Activated naive CD8-positive, alpha-beta T cell treated with anti-CD3 and anti-CD28 coated beads for 36 hours (primary cell): ENCODE measurements around the gene AP5B1. TPM values are rescaled to one million over a fixed set of nuclear protein-coding genes. Genes with fewer than 3 reads are reported as not detected.
"Not testable (repeated sequence)": the region's sequence is repeated elsewhere in the genome, so short reads cannot be mapped to it uniquely, and the experiment has no call there.

ENCODE experiments used
- DNase-seq: peaks from one replicate; pipeline ENCODE4 v3.0.0; 2021
- H3K27ac Mint-ChIP-seq: one replicate; pipeline ENCODE4 v1.8.0; 2022; ENCODE audit warnings: mild to moderate bottlenecking, moderate library complexity, mixed read lengths
- H3K27me3 Mint-ChIP-seq: one replicate; pipeline ENCODE4 v1.8.0; 2022; ENCODE audit warnings: mild to moderate bottlenecking, mixed read lengths
- H3K36me3 Mint-ChIP-seq: one replicate; pipeline ENCODE4 v1.8.0; 2021; ENCODE audit warnings: mild to moderate bottlenecking, mixed read lengths
- H3K4me1 Mint-ChIP-seq: one replicate; pipeline ENCODE4 v1.8.0; 2021; ENCODE audit warnings: mixed read lengths
- H3K4me3 Mint-ChIP-seq: one replicate; pipeline ENCODE4 v1.8.0; 2022; ENCODE audit warnings: mild to moderate bottlenecking, moderate library complexity, mixed read lengths
- H3K9me3 Mint-ChIP-seq: one replicate; pipeline ENCODE4 v1.8.0; 2022; ENCODE audit warnings: mixed read lengths
- total RNA-seq, 2 experiments: library from RNA; stranded (reverse); gene quantifications; one replicate each; pipeline ENCODE4 v1.2.3, GENCODE V29; 2021

The AP5B1 gene
- total RNA-seq, 2 experiments from 2014 or later: 20.4 to 20.6 TPM

GRCh38 chr11:65767806-65768205 is 13.0 kb downstream of the AP5B1 start:
- DNase-seq, H3K36me3 Mint-ChIP-seq, H3K4me1 Mint-ChIP-seq, H3K27ac Mint-ChIP-seq, H3K4me3 Mint-ChIP-seq, H3K9me3 Mint-ChIP-seq, H3K27me3 Mint-ChIP-seq: not testable (repeated sequence)

GRCh38 chr11:65767406-65767805 is 13.4 kb downstream of the AP5B1 start:
- no peak overlapping the region for H3K27ac Mint-ChIP-seq
- peaks cover 4% of the 10 kb centered on the region for H3K4me1 Mint-ChIP-seq
- DNase-seq: no peak
- no peak overlapping the region for H3K4me3 Mint-ChIP-seq
- no peaks in the 10 kb centered on the region for H3K36me3 Mint-ChIP-seq
- H3K27me3 Mint-ChIP-seq: no peaks in the 10 kb centered on the region
- no peaks in the 10 kb centered on the region for H3K9me3 Mint-ChIP-seq

- peaks cover under 1% of the 10 kb centered on the region for H3K27me3 Mint-ChIP-seq
- no peaks in the 10 kb centered on the region for H3K36me3 Mint-ChIP-seq
- no peak overlapping the region for H3K4me3 Mint-ChIP-seq
- no peaks in the 10 kb centered on the region for H3K9me3 Mint-ChIP-seq
- DNase-seq: no peak
- H3K27ac Mint-ChIP-seq: no peak overlapping the region
- H3K4me1 Mint-ChIP-seq: peaks cover 4% of the 10 kb centered on the region
Measured at GRCh38 chr11:65766535-65766934, 14.2 kb downstream of the AP5B1 start.

- no peak overlapping the region for H3K4me3 Mint-ChIP-seq
- no peaks in the 10 kb centered on the region for H3K4me1 Mint-ChIP-seq
- H3K9me3 Mint-ChIP-seq: no peaks in the 10 kb centered on the region
- H3K27ac Mint-ChIP-seq: no peak overlapping the region
- peaks cover 16% of the 10 kb centered on the region for H3K27me3 Mint-ChIP-seq
- DNase-seq: no peak
- H3K36me3 Mint-ChIP-seq: no peaks in the 10 kb centered on the region
Measured at GRCh38 chr11:65764434-65764833, 16.3 kb downstream of the AP5B1 start.

- not testable (repeated sequence) for DNase-seq, H3K36me3 Mint-ChIP-seq, H3K9me3 Mint-ChIP-seq, H3K4me1 Mint-ChIP-seq, H3K4me3 Mint-ChIP-seq, H3K27ac Mint-ChIP-seq
- peaks cover 27% of the 10 kb centered on the region for H3K27me3 Mint-ChIP-seq
Measured at GRCh38 chr11:65762816-65763215, 18.0 kb downstream of the AP5B1 start.

GRCh38 chr11:65762169-65762568 is 18.6 kb downstream of the AP5B1 start:
- not testable (repeated sequence) for H3K27ac Mint-ChIP-seq

GRCh38 chr11:65745049-65745448 is 35.7 kb downstream of the AP5B1 start:
- Mint-ChIP-seq H3K27ac (no peak overlapping the region), H3K9me3 (no peaks in the 10 kb centered on the region), H3K4me3 (no peak overlapping the region), H3K27me3 (peaks cover 13% of the 10 kb centered on the region), H3K36me3 (no peaks in the 10 kb centered on the region), H3K4me1 (no peaks in the 10 kb centered on the region)
- DNase-seq: no peak

More at GRCh38 chr11:65762169-65762568, 18.6 kb downstream of the AP5B1 start:
- H3K4me3 Mint-ChIP-seq, H3K4me1 Mint-ChIP-seq, H3K9me3 Mint-ChIP-seq, DNase-seq, H3K36me3 Mint-ChIP-seq: not testable (repeated sequence)
- peaks cover 33% of the 10 kb centered on the region for H3K27me3 Mint-ChIP-seq

GRCh38 chr11:65744699-65745042 is 36.1 kb downstream of the AP5B1 start:
- no peak overlapping the region for H3K4me3 Mint-ChIP-seq
- peaks cover 13% of the 10 kb centered on the region for H3K27me3 Mint-ChIP-seq
- H3K36me3 Mint-ChIP-seq: no peaks in the 10 kb centered on the region

GRCh38 chr11:65744026-65744698 is 36.6 kb downstream of the AP5B1 start:
- no peak overlapping the region for H3K4me3 Mint-ChIP-seq

More at GRCh38 chr11:65744699-65745042, 36.1 kb downstream of the AP5B1 start:
- no peaks in the 10 kb centered on the region for H3K9me3 Mint-ChIP-seq
- H3K4me1 Mint-ChIP-seq: no peaks in the 10 kb centered on the region
- H3K27ac Mint-ChIP-seq: no peak overlapping the region
- no peak for DNase-seq

GRCh38 chr11:65743681-65744025 is 37.1 kb downstream of the AP5B1 start:
- Mint-ChIP-seq H3K9me3 (no peaks in the 10 kb centered on the region), H3K36me3 (no peaks in the 10 kb centered on the region), H3K27me3 (peaks cover 9% of the 10 kb centered on the region), H3K27ac (no peak overlapping the region), H3K4me3 (no peak overlapping the region), H3K4me1 (no peaks in the 10 kb centered on the region)
- no peak for DNase-seq

More at GRCh38 chr11:65744026-65744698, 36.6 kb downstream of the AP5B1 start:
- peak; percentile 12 for DNase-seq
- Mint-ChIP-seq H3K27ac (no peak overlapping the region), H3K36me3 (no peaks in the 10 kb centered on the region), H3K9me3 (no peaks in the 10 kb centered on the region), H3K27me3 (peaks cover 13% of the 10 kb centered on the region), H3K4me1 (no peaks in the 10 kb centered on the region)

- no peaks in the 10 kb centered on the region for H3K36me3 Mint-ChIP-seq
- no peaks in the 10 kb centered on the region for H3K9me3 Mint-ChIP-seq
- no peak for DNase-seq
- no peaks in the 10 kb centered on the region for H3K4me1 Mint-ChIP-seq
- no peak overlapping the region for H3K4me3 Mint-ChIP-seq
- H3K27me3 Mint-ChIP-seq: peaks cover 18% of the 10 kb centered on the region
- H3K27ac Mint-ChIP-seq: no peak overlapping the region
Measured at GRCh38 chr11:65742353-65742752, 38.4 kb downstream of the AP5B1 start.

GRCh38 chr11:65741185-65741584 is 39.6 kb downstream of the AP5B1 start:
- Mint-ChIP-seq H3K27ac (no peak overlapping the region), H3K9me3 (peaks cover 3% of the 10 kb centered on the region), H3K27me3 (peaks cover 20% of the 10 kb centered on the region), H3K4me3 (no peak overlapping the region), H3K4me1 (no peaks in the 10 kb centered on the region), H3K36me3 (no peaks in the 10 kb centered on the region)
- no peak for DNase-seq

- Mint-ChIP-seq H3K27me3 (peaks cover 27% of the 10 kb centered on the region), H3K4me1 (no peaks in the 10 kb centered on the region), H3K4me3 (no peak overlapping the region), H3K27ac (no peak overlapping the region), H3K9me3 (peaks cover 3% of the 10 kb centered on the region), H3K36me3 (no peaks in the 10 kb centered on the region)
- DNase-seq: no peak
Measured at GRCh38 chr11:65739022-65739421, 41.8 kb downstream of the AP5B1 start.

GRCh38 chr11:65736810-65737209 is 44.0 kb downstream of the AP5B1 start:
- no peaks in the 10 kb centered on the region for H3K36me3 Mint-ChIP-seq
- H3K27me3 Mint-ChIP-seq: peaks cover 35% of the 10 kb centered on the region
- H3K27ac Mint-ChIP-seq: no peak overlapping the region
- no peak overlapping the region for H3K4me3 Mint-ChIP-seq
- DNase-seq: no peak
- peaks cover 3% of the 10 kb centered on the region for H3K9me3 Mint-ChIP-seq
- no peaks in the 10 kb centered on the region for H3K4me1 Mint-ChIP-seq

- H3K4me3 Mint-ChIP-seq, H3K9me3 Mint-ChIP-seq, H3K4me1 Mint-ChIP-seq, H3K36me3 Mint-ChIP-seq, H3K27ac Mint-ChIP-seq, DNase-seq: not testable (repeated sequence)
- H3K27me3 Mint-ChIP-seq: peaks cover 36% of the 10 kb centered on the region
Measured at GRCh38 chr11:65735111-65735510, 45.7 kb downstream of the AP5B1 start.

GRCh38 chr11:65730461-65730860 is 50.3 kb downstream of the AP5B1 start:
- H3K27ac Mint-ChIP-seq: no peak overlapping the region
- no peaks in the 10 kb centered on the region for H3K36me3 Mint-ChIP-seq
- H3K4me3 Mint-ChIP-seq: no peak overlapping the region
- DNase-seq: no peak
- H3K9me3 Mint-ChIP-seq: no peaks in the 10 kb centered on the region
- H3K4me1 Mint-ChIP-seq: no peaks in the 10 kb centered on the region
- H3K27me3 Mint-ChIP-seq: peaks cover 13% of the 10 kb centered on the region
